Measurements from ENCODE around the gene HIF1AN.

The HIF1AN gene

DNA sequence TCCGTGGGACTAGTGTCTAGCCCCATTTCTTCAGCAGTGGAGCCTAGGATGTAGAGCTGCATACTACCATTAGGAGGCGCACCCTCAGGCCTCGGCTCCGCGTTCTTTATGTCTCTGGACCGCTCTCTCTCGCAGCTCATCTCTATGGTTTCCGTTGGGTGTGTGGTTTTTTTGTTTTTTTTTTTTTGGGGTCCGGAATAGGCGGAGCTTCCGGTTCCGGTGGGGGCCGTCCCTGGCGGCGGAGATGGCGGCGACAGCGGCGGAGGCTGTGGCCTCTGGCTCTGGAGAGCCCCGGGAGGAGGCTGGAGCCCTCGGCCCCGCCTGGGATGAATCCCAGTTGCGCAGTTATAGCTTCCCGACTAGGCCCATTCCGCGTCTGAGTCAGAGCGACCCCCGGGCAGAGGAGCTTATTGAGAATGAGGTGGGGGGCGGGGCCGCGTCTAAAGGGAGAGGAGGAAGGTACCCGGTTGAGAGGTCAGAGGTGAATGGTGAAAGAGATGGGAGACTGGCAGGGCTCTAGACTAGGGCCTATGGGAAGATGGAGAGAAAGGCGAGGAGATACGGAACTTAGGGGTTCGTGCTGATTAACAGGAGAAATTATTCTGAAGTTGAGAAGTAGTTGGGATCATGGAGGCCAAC, at the start of gene HIF1AN:
Gene HIF1AN, plus strand, starts transcription at position 229 of the 639 bp plus-strand sequence. Its CDS starts 16 bp downstream, at position 245.
- peak within 1 kb of the TSS; percentile 83 for H3K4me3 ChIP-seq (ENCODE audit: low read depth, low read length)
- TF ChIP-seq, protein P1, sequence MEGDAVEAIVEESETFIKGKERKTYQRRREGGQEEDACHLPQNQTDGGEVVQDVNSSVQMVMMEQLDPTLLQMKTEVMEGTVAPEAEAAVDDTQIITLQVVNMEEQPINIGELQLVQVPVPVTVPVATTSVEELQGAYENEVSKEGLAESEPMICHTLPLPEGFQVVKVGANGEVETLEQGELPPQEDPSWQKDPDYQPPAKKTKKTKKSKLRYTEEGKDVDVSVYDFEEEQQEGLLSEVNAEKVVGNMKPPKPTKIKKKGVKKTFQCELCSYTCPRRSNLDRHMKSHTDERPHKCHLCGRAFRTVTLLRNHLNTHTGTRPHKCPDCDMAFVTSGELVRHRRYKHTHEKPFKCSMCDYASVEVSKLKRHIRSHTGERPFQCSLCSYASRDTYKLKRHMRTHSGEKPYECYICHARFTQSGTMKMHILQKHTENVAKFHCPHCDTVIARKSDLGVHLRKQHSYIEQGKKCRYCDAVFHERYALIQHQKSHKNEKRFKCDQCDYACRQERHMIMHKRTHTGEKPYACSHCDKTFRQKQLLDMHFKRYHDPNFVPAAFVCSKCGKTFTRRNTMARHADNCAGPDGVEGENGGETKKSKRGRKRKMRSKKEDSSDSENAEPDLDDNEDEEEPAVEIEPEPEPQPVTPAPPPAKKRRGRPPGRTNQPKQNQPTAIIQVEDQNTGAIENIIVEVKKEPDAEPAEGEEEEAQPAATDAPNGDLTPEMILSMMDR (conservative IDR thresholded peaks at IDR 0.05; ENCODE audit: low read depth, low read length), result peak; percentile 97
- peak; percentile 98 for DNase-seq (ENCODE audit: low read depth)

DNA sequence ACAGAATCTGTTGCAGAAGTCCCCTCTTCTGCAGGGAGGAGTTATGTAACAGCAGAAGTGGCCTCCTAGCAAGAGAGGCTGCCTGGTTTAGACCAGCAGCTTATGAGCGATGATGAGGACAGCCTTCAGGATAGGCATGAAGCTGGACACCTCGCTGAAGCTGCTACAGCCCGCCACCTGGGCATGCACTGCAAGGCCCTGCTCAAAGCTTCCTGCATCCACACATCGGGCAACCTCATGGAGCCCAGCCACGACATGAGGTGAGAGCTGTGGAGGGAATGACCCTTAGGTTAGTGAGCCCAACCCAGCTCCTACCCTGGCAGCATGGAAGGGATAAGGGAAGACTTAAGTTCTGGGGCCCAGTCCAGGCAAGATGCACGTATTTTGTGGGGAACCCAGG, 48.2 kb upstream of the HIF1AN start:
- no peak for DNase-seq (ENCODE audit: low read depth)
- no peak overlapping the region for H3K4me3 ChIP-seq (ENCODE audit: low read depth, low read length)
- TF ChIP-seq, protein P1 (conservative IDR thresholded peaks at IDR 0.05; ENCODE audit: low read depth, low read length), result no peak

GRCh38 chr10:100489396-100489795, 46.3 kb upstream of the HIF1AN start:
- no peak for DNase-seq (ENCODE audit: low read depth)
- H3K4me3 ChIP-seq (ENCODE audit: low read depth, low read length), result no peak overlapping the region
- TF ChIP-seq, protein P1 (conservative IDR thresholded peaks at IDR 0.05; ENCODE audit: low read depth, low read length), result no peak

DNA sequence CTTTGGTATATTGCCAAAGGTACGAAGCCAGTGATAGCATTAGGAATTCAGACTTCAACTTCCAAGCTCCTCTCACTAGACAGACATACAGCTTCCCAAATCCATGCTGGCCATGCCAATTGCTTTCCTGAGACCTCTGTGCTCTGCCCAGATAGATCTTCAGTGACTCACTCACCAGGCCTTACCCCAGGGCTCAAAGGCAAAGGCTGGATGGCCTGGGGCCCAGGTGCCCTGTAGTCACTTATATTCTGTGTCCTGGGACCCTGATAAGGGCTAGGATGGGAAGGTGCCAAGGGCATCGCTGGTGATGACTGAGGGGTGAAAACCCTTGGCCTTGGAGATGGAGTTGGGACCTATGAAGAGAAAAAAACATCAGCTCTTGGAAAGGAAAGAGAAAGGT, 45.2 kb upstream of the HIF1AN start:
- TF ChIP-seq, protein P1 (conservative IDR thresholded peaks at IDR 0.05; ENCODE audit: low read depth, low read length), result no peak
- H3K4me3 ChIP-seq (ENCODE audit: low read depth, low read length), result no peak overlapping the region
- no peak for DNase-seq (ENCODE audit: low read depth)

DNA sequence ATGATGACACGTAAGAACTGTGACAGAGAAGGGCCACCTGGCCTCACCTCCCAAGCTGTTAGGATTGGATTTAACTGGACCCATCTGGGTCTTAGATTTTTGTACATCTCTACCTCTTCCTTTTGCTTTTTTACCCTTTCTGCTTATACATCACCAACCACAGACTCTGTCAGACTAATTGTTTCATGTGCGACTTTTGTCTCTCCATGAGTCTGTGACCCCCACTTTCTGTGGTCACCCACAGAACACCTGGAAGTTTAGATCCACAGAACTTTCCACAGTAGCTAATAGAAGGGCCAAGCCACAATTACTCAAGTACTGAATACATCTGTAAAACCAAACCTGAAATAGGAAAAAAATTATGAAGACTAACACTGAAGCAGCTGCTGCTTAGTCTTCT, 39.2 kb upstream of the HIF1AN start:
- no peak overlapping the region for H3K4me3 ChIP-seq (ENCODE audit: low read depth, low read length)
- TF ChIP-seq, protein P1 (conservative IDR thresholded peaks at IDR 0.05; ENCODE audit: low read depth, low read length), result no peak
- DNase-seq (ENCODE audit: low read depth), result no peak

DNA sequence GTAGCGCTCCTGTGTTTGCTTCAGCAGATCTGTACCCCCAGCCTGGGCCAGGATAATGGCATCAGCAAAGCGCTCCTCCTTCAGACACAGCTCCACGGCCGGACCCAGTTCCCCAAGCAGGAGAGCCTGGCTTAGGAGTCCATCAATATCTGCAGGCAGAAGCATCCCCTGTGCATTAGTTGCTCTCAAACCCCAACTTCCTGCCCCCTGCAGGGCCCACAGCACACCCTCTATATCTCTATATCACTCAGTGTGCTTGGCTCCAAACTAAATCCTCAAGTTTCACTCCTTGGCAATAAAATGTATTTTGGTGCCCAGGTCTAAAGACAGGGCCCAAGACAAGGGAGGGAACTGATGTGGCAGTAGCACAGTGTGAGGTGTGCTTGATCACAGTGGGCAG, 37.7 kb upstream of the HIF1AN start:
- no peak overlapping the region for H3K4me3 ChIP-seq (ENCODE audit: low read depth, low read length)
- no peak for DNase-seq (ENCODE audit: low read depth)
- TF ChIP-seq, protein P1 (conservative IDR thresholded peaks at IDR 0.05; ENCODE audit: low read depth, low read length), result no peak

- TF ChIP-seq, protein P1 (conservative IDR thresholded peaks at IDR 0.05; ENCODE audit: low read depth, low read length), result no peak
- DNase-seq (ENCODE audit: low read depth), result no peak
- no peak overlapping the region for H3K4me3 ChIP-seq (ENCODE audit: low read depth, low read length)
Measured at GRCh38 chr10:100501423-100501822, 34.3 kb upstream of the HIF1AN start.
